ENCODE measurements around the gene DNAH11. TPM values are rescaled to one million over a fixed set of nuclear protein-coding genes. Genes with fewer than 3 reads are reported as not detected.

The DNAH11 gene
- total and polyA plus RNA-seq, 2 donors (not counting 1 experiment from before 2014, with no cell fraction given): 0.33 to 0.34 TPM

DNA sequence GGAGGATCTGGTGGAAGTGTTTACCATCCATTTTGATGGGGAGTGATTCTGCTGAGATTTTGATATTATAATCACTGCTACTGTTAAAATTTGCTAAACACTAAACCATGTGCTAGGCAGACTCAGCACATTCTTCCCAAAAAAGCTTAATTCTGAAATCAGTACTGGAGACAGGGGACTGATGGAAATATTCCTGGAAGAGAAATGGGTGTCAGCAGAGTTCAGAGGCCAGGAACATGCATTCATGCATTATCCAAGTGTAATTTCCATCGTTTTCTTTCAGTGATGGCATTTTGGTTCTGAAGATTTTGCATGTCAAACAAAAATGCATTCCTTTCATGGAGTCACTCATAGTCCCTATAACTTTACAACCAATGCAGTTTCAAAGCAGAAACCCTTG lies 323.9 kb downstream of the DNAH11 start:
- Histone ChIP-seq H3K27ac (ENCODE audit: insufficient read depth, low read length) (no peak overlapping the region), H3K4me3 (replicated peaks in 1 of 4; ENCODE audit: control extremely low read depth in 1 of 4, insufficient read depth in 1 of 4, low read depth in 3 of 4, low read length in 4 of 4) (no peak overlapping the region), H4K20me1 (ENCODE audit: control insufficient read depth, extremely low read depth, insufficient read depth, low read length) (no peaks in the 10 kb centered on the region), H3K27me3 (ENCODE audit: control insufficient read depth, insufficient read depth, low read length) (no peaks in the 10 kb centered on the region), H3K4me1 (ENCODE audit: control insufficient read depth, extremely low read depth, insufficient read depth, low read length) (no peaks in the 10 kb centered on the region), H3K9me3 (ENCODE audit: control insufficient read depth, insufficient read depth, low read depth, low read length) (no peaks in the 10 kb centered on the region), H3K79me2 (ENCODE audit: control insufficient read depth, insufficient read depth, low read length) (no peaks in the 10 kb centered on the region), H3K4me2 (ENCODE audit: extremely low read depth, insufficient read depth, low read length) (no peak overlapping the region), H3K9ac (ENCODE audit: insufficient read depth, low read length) (no peak overlapping the region), H2AFZ (ENCODE audit: low read length) (no peak overlapping the region), H3K36me3 (ENCODE audit: control insufficient read depth, insufficient read depth, low read length) (no peaks in the 10 kb centered on the region)
- TF ChIP-seq, protein P1, sequence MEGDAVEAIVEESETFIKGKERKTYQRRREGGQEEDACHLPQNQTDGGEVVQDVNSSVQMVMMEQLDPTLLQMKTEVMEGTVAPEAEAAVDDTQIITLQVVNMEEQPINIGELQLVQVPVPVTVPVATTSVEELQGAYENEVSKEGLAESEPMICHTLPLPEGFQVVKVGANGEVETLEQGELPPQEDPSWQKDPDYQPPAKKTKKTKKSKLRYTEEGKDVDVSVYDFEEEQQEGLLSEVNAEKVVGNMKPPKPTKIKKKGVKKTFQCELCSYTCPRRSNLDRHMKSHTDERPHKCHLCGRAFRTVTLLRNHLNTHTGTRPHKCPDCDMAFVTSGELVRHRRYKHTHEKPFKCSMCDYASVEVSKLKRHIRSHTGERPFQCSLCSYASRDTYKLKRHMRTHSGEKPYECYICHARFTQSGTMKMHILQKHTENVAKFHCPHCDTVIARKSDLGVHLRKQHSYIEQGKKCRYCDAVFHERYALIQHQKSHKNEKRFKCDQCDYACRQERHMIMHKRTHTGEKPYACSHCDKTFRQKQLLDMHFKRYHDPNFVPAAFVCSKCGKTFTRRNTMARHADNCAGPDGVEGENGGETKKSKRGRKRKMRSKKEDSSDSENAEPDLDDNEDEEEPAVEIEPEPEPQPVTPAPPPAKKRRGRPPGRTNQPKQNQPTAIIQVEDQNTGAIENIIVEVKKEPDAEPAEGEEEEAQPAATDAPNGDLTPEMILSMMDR (conservative IDR thresholded peaks at IDR 0.05 in 1 of 2, IDR thresholded peaks at IDR 0.05 in 1 of 2; ENCODE audit: low read depth in 1 of 2, low read length in 2 of 2): no peak
- TF ChIP-seq EZH2 (IDR thresholded peaks at IDR 0.05; ENCODE audit: low read length, missing control alignments): no peak
- no peak for DNase-seq (ENCODE audit: low read depth in 2 of 2)

DNA sequence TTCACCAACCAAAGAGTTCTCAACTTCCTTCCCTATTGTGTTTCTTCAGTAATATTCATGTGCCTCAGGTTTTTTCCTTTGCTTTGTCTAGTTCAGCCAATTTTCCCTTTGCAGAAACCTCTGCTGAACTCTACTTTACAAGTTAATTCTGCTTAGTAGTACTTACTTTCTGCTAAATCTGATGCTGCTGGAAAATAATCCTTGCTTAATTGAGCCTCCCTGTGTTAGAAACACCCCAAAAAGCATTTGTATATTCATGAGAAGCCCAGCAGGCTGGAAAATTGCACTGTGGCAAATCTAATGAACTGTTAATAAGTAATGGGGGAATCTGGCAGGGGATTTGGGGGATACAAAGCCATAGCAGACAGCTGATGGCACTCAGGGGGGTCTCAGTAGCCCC lies 324.4 kb downstream of the DNAH11 start:
- TF ChIP-seq EZH2 (IDR thresholded peaks at IDR 0.05; ENCODE audit: low read length, missing control alignments): no peak
- TF ChIP-seq, protein P1 (conservative IDR thresholded peaks at IDR 0.05 in 1 of 2, IDR thresholded peaks at IDR 0.05 in 1 of 2; ENCODE audit: low read depth in 1 of 2, low read length in 2 of 2): no peak
- Histone ChIP-seq H3K9me3 (ENCODE audit: control insufficient read depth, insufficient read depth, low read depth, low read length) (no peaks in the 10 kb centered on the region), H3K36me3 (ENCODE audit: control insufficient read depth, insufficient read depth, low read length) (no peaks in the 10 kb centered on the region), H3K4me2 (ENCODE audit: extremely low read depth, insufficient read depth, low read length) (no peak overlapping the region), H3K79me2 (ENCODE audit: control insufficient read depth, insufficient read depth, low read length) (no peaks in the 10 kb centered on the region), H3K4me3 (replicated peaks in 1 of 4; ENCODE audit: control extremely low read depth in 1 of 4, insufficient read depth in 1 of 4, low read depth in 3 of 4, low read length in 4 of 4) (no peak overlapping the region), H4K20me1 (ENCODE audit: control insufficient read depth, extremely low read depth, insufficient read depth, low read length) (no peaks in the 10 kb centered on the region), H3K27ac (ENCODE audit: insufficient read depth, low read length) (no peak overlapping the region), H3K27me3 (ENCODE audit: control insufficient read depth, insufficient read depth, low read length) (no peaks in the 10 kb centered on the region), H3K4me1 (ENCODE audit: control insufficient read depth, extremely low read depth, insufficient read depth, low read length) (no peaks in the 10 kb centered on the region), H3K9ac (ENCODE audit: insufficient read depth, low read length) (no peak overlapping the region), H2AFZ (ENCODE audit: low read length) (no peak overlapping the region)
- no peak for DNase-seq (ENCODE audit: low read depth in 2 of 2)

DNA sequence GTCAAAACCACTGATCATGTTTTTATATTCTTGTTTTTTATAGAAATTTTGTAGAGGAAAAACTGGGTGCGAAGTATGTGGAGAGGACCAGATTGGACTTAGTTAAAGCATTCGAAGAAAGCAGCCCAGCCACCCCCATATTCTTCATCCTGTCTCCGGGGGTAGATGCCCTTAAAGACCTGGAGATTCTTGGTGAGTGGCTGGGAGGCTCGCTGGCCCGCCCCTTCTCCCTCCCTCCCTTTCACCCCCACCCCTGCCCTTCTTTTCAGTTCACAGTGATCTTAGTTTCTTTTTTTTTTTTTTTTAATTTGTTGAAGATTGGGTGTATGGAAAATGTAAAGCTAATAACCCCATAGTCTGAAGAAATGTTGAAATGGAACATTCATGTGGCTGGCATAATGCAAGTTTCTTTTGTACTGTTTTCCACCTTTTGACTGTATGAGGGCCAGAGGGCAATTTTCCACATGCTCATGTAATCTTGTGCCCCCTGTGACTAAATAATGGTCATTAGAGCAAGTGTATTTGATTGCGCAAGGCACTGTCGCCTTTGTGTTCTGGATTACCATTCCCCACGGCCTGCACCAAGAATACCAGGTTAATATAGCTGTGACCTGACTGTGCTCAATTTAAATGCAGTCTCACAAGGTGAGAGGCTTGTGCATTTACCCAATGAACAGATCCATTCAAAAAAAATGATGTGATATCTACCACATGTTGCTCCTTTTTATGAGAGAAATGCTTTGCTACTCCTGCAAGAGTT lies 325.2 kb downstream of the DNAH11 start:
- no peaks in the 10 kb centered on the region for H3K79me2 ChIP-seq (ENCODE audit: control insufficient read depth, insufficient read depth, low read length)

More for the DNA sequence above, 325.2 kb downstream of the DNAH11 start:
- no peaks in the 10 kb centered on the region for H3K27me3 ChIP-seq (ENCODE audit: control insufficient read depth, insufficient read depth, low read length)
- no peak overlapping the region for H3K4me2 ChIP-seq (ENCODE audit: extremely low read depth, insufficient read depth, low read length)
- H3K36me3 ChIP-seq (ENCODE audit: control insufficient read depth, insufficient read depth, low read length): no peaks in the 10 kb centered on the region
- no peak for DNase-seq (ENCODE audit: low read depth in 2 of 2)
- no peak overlapping the region for H3K27ac ChIP-seq (ENCODE audit: insufficient read depth, low read length)
- H3K4me1 ChIP-seq (ENCODE audit: control insufficient read depth, extremely low read depth, insufficient read depth, low read length): no peaks in the 10 kb centered on the region
- no peak overlapping the region for H3K4me3 ChIP-seq (replicated peaks in 1 of 4; ENCODE audit: control extremely low read depth in 1 of 4, insufficient read depth in 1 of 4, low read depth in 3 of 4, low read length in 4 of 4)
- no peaks in the 10 kb centered on the region for H3K9me3 ChIP-seq (ENCODE audit: control insufficient read depth, insufficient read depth, low read depth, low read length)
- no peaks in the 10 kb centered on the region for H4K20me1 ChIP-seq (ENCODE audit: control insufficient read depth, extremely low read depth, insufficient read depth, low read length)
- TF ChIP-seq EZH2 (IDR thresholded peaks at IDR 0.05; ENCODE audit: low read length, missing control alignments): no peak
- TF ChIP-seq, protein P1 (conservative IDR thresholded peaks at IDR 0.05 in 1 of 2, IDR thresholded peaks at IDR 0.05 in 1 of 2; ENCODE audit: low read depth in 1 of 2, low read length in 2 of 2): no peak
- no peak overlapping the region for H3K9ac ChIP-seq (ENCODE audit: insufficient read depth, low read length)
- H2AFZ ChIP-seq (ENCODE audit: low read length): no peak overlapping the region

Measured in fibroblast of lung (primary cell).